ENCODE data around the gene TNFAIP3.
"Not testable (repeated sequence)": the region's sequence is repeated elsewhere in the genome, so short reads cannot be mapped to it uniquely, and the experiment has no call there.

TNFAIP3 gene

DNA sequence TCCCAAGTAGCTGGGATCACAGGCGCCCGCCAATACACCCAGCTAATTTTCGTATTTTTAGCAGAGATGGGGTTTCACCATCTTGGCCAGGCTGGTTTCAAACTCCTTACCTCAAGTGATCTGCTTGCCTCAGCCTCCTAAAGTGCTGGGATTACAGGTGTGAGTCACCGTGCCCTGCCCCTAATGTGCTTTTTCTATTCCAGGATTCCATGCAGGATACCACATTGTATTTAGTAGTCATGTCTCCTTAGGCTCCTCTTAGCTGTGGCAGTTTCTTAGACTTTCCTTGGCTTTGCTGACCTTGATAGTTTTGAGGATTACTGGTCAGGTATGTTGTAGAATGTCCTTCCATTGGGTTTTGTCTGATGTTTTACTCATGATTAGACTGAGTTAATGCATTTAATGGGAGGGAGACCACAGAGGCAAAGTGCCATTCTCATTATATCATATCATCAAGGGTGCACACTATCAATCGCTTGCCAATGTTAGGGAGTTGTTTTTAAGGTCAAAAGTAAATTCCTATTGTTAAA is 39.6 kb upstream of the TNFAIP3 start:
- DNase-seq (ENCODE audit: low read depth, low spot score): no peak
- Histone ChIP-seq H3K4me3 (no peak overlapping the region), H3K36me3 (ENCODE audit: insufficient read depth, low read length) (no peaks in the 10 kb centered on the region), H3K9me3 (ENCODE audit: low read depth, low read length) (no peaks in the 10 kb centered on the region), H3K9ac (ENCODE audit: insufficient read length) (no peak overlapping the region), H3K27ac (no peak overlapping the region)
- no peak for TF ChIP-seq EZH2 (IDR thresholded peaks at IDR 0.05)
- TF ChIP-seq FOXP2 (optimal IDR thresholded peaks at IDR 0.05; ENCODE audit: control extremely low read depth, extremely low read length, insufficient read depth): no peak
- TF ChIP-seq POLR2AphosphoS5 (IDR thresholded peaks at IDR 0.05; ENCODE audit: borderline replicate concordance, low read depth, low read length): no peak

DNA sequence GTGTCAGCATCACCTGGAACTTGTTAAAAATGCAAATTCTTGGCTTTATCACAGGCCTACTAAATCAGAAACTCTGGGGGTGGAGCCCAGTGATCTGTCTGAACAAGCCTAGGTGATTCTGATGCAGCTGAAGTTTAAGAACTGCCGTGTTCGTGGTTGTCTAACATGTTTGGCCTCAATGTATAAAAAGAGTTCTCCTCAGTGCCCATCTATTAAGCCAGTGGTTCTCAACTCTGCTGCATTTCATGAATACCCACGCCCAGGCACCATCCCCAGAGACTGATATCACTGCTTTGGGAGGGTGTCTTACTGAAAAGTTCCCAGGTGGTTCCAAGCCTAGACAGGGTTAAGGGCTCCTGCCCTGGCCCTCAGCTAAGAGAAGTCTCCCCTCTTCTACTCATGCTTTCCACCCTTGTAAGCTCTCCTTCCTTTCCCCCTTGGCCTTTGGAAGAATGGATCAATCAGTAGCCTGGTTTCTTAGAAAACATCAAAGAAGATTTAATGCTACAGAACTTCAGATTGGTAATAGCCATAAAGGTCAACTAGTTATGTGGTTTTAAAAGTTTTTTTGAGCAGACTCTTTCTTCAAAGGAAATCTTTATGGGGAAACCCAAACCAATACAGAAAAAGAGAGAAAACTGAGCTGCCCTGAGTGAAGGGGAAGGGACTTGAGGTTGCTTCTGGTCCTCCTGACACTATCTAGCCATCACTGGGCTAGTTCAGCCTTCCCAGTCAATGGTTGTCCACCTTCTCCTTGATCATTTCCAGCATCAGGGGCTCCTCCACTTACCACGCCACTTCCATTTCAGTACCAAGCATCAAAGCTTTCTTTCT is 38.9 kb upstream of the TNFAIP3 start:
- no peak overlapping the region for H3K9ac ChIP-seq (ENCODE audit: insufficient read length)
- H3K4me3 ChIP-seq: no peak overlapping the region
- H3K27ac ChIP-seq: no peak overlapping the region
- H3K9me3 ChIP-seq (ENCODE audit: low read depth, low read length): no peaks in the 10 kb centered on the region
- no peaks in the 10 kb centered on the region for H3K36me3 ChIP-seq (ENCODE audit: insufficient read depth, low read length)
- no peak for DNase-seq (ENCODE audit: low read depth, low spot score)
- no peak for TF ChIP-seq POLR2AphosphoS5 (IDR thresholded peaks at IDR 0.05; ENCODE audit: borderline replicate concordance, low read depth, low read length)
- TF ChIP-seq FOXP2 (optimal IDR thresholded peaks at IDR 0.05; ENCODE audit: control extremely low read depth, extremely low read length, insufficient read depth): no peak
- TF ChIP-seq EZH2 (IDR thresholded peaks at IDR 0.05): no peak

DNA sequence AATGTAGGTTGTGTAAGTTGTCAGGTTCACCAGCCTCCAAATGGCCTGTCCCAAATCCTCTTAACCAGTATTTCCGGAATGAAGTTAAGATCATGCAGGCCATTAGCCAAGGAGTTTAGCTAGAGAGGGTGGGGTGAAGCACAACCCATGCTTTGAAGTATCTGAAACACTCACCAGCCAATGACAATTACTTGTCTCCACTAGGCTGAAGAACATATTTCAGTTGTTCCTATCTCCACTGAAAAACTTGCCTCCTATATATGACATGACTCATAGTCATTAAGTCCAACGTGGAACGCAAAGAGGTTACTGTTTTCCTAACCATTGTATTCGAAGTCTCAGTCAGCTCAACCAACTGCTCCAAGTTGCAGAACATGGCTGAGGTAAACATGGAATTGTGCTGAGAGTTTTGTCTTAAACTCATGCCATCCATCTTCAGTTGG is 37.4 kb upstream of the TNFAIP3 start:
- TF ChIP-seq EZH2 (IDR thresholded peaks at IDR 0.05): no peak
- no peak for TF ChIP-seq POLR2AphosphoS5 (IDR thresholded peaks at IDR 0.05; ENCODE audit: borderline replicate concordance, low read depth, low read length)
- TF ChIP-seq FOXP2 (optimal IDR thresholded peaks at IDR 0.05; ENCODE audit: control extremely low read depth, extremely low read length, insufficient read depth): no peak
- Histone ChIP-seq H3K9me3 (ENCODE audit: low read depth, low read length) (no peaks in the 10 kb centered on the region), H3K36me3 (ENCODE audit: insufficient read depth, low read length) (no peaks in the 10 kb centered on the region), H3K9ac (ENCODE audit: insufficient read length) (no peak overlapping the region), H3K4me3 (no peak overlapping the region), H3K27ac (no peak overlapping the region)
- DNase-seq (ENCODE audit: low read depth, low spot score): no peak

DNA sequence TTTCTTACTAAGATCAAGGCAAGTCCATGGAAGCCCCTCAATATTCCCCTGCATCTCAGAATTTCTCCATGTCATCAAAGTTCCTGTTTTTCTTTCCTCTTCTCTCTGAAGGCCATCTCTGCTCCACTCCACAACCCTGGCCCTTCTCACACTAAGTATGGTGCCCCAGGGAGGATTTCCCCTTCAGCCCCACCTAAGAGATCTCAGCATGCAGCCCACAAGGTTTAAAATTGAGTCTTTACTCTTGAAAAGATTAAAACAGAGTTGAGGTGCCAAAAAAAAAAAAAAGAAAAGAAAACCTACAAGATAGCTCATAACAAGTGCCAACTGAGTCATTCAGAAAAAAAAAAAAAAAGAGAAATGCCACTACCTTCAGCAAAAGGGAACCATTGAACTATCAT is 36.5 kb upstream of the TNFAIP3 start:
- H3K4me3 ChIP-seq: no peak overlapping the region
- DNase-seq (ENCODE audit: low read depth, low spot score): no peak
- no peak overlapping the region for H3K27ac ChIP-seq
- H3K36me3 ChIP-seq (ENCODE audit: insufficient read depth, low read length): no peaks in the 10 kb centered on the region
- TF ChIP-seq FOXP2 (optimal IDR thresholded peaks at IDR 0.05; ENCODE audit: control extremely low read depth, extremely low read length, insufficient read depth): no peak
- TF ChIP-seq EZH2 (IDR thresholded peaks at IDR 0.05): no peak
- no peak for TF ChIP-seq POLR2AphosphoS5 (IDR thresholded peaks at IDR 0.05; ENCODE audit: borderline replicate concordance, low read depth, low read length)
- H3K9me3 ChIP-seq (ENCODE audit: low read depth, low read length): no peaks in the 10 kb centered on the region
- H3K9ac ChIP-seq (ENCODE audit: insufficient read length): no peak overlapping the region

DNA sequence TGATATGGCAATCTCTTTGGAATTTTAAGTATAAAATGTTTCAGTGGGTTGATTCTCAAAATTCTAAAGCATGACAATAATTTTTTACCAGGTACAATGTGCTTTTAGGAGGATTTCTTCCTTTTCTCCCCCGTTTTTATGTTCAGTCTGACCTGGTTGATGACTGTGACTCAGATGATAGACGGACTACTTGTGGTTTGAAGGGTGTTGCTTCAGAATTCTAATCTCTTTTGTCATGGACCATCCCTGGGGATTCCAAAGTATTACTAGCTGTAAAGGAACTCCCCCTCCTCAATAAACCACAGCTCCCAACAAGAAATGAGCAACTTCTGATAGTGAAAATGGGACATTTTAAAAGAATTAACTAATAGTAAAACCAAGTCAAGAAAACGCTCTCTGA is 34.9 kb upstream of the TNFAIP3 start:
- Histone ChIP-seq H3K27ac (no peak overlapping the region), H3K4me3 (no peak overlapping the region), H3K9ac (ENCODE audit: insufficient read length) (no peak overlapping the region), H3K9me3 (ENCODE audit: low read depth, low read length) (no peaks in the 10 kb centered on the region), H3K36me3 (ENCODE audit: insufficient read depth, low read length) (no peaks in the 10 kb centered on the region)
- DNase-seq (ENCODE audit: low read depth, low spot score): no peak
- TF ChIP-seq FOXP2 (optimal IDR thresholded peaks at IDR 0.05; ENCODE audit: control extremely low read depth, extremely low read length, insufficient read depth) (no peak), EZH2 (IDR thresholded peaks at IDR 0.05) (no peak), POLR2AphosphoS5 (IDR thresholded peaks at IDR 0.05; ENCODE audit: borderline replicate concordance, low read depth, low read length) (no peak)

DNA sequence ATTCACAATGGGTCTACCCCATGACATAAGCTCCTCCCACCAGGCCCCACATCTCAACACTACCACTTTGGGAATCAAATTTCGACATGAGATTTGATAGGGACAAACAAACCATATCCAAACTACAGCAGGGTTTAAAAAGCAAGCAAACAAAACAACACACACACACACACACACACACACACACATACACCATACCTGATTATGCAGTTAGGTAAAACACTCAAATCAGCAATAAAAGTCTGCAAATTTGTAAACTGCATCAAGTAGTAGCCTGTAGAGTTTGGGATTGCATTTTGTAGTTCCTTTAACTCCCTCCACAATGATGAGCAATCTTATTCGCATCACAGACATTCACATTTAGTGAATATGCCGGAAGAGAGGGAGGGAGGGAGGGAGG is 32.6 kb upstream of the TNFAIP3 start:
- H3K9ac ChIP-seq (ENCODE audit: insufficient read length): no peak overlapping the region
- no peak for DNase-seq (ENCODE audit: low read depth, low spot score)
- no peaks in the 10 kb centered on the region for H3K9me3 ChIP-seq (ENCODE audit: low read depth, low read length)
- H3K36me3 ChIP-seq (ENCODE audit: insufficient read depth, low read length): no peaks in the 10 kb centered on the region
- H3K27ac ChIP-seq: peak overlapping the region; percentile 80
- TF ChIP-seq EZH2 (IDR thresholded peaks at IDR 0.05): no peak
- peak; percentile 35; the same call in 1 of the 2 replicates for TF ChIP-seq POLR2AphosphoS5 (IDR thresholded peaks at IDR 0.05; ENCODE audit: borderline replicate concordance, low read depth, low read length)
- no peak for TF ChIP-seq FOXP2 (optimal IDR thresholded peaks at IDR 0.05; ENCODE audit: control extremely low read depth, extremely low read length, insufficient read depth)
- H3K4me3 ChIP-seq: no peak overlapping the region

DNA sequence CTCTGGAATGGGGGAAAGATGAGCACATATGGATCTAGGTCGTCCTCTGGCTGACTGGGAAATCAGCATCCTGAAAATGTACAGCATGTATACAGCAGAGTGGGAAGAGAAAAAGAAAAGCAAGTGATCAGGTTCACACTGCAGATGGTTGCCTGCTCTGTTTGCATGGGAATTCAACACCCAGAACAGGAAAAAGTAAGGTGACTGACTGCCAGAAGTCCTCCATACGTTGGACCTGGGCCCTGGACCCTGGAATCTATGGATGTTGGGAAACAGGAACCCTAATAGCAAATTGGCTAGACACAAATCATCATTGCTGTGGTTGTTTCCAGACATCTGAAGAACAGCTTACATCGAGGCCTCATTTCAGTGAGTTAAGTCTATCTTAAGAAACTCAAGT is 30.3 kb upstream of the TNFAIP3 start:
- Histone ChIP-seq H3K9me3 (ENCODE audit: low read depth, low read length) (no peaks in the 10 kb centered on the region), H3K27ac (no peak overlapping the region), H3K4me3 (no peak overlapping the region), H3K36me3 (ENCODE audit: insufficient read depth, low read length) (no peaks in the 10 kb centered on the region), H3K9ac (ENCODE audit: insufficient read length) (no peak overlapping the region)
- DNase-seq (ENCODE audit: low read depth, low spot score): no peak
- TF ChIP-seq FOXP2 (optimal IDR thresholded peaks at IDR 0.05; ENCODE audit: control extremely low read depth, extremely low read length, insufficient read depth) (no peak), EZH2 (IDR thresholded peaks at IDR 0.05) (no peak), POLR2AphosphoS5 (IDR thresholded peaks at IDR 0.05; ENCODE audit: borderline replicate concordance, low read depth, low read length) (no peak)

DNA sequence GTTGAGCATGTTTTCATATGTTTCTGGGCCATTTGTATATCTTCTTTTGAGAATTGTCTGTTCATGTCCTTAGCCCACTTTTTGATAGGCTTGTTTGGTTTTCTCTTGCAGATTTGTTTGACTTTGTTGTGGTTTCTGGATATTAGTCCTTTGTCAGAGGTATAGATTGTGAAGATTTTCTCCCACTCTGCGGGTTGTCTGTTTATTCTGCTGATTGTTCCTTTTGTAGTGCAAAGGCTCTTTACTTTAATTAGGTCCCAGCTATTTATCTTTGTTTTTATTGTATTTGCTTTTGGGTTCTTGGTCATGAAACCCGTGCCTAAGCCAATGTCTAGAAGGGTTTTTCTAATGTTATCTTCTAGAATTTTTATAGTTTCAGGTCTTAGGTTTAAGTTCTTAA is 29.0 kb upstream of the TNFAIP3 start:
- not testable (repeated sequence) for H3K9ac ChIP-seq (ENCODE audit: insufficient read length); H3K4me3 ChIP-seq; DNase-seq (ENCODE audit: low read depth, low spot score); H3K9me3 ChIP-seq (ENCODE audit: low read depth, low read length); H3K27ac ChIP-seq; H3K36me3 ChIP-seq (ENCODE audit: insufficient read depth, low read length)

DNA sequence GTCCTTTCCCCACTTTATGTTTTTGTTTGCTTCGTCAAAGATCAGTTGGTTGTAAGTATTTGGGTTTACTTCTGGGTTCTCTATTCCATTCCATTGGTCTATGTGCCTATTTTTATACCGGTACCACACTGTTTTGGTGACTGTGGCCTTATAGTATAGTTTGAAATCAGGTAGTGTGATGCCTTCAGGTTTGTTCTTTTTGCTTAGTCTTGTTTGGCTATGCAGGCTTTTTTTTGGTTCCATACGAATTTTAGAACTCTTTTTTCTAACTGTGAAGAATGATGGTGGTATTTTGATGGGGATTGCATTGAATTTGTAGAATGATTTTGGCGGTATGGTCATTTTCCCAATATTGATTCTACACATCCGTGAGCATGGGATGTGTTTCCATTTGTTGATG is 28.5 kb upstream of the TNFAIP3 start:
- not testable (repeated sequence) for H3K27ac ChIP-seq; DNase-seq (ENCODE audit: low read depth, low spot score); H3K9ac ChIP-seq (ENCODE audit: insufficient read length); H3K36me3 ChIP-seq (ENCODE audit: insufficient read depth, low read length); H3K9me3 ChIP-seq (ENCODE audit: low read depth, low read length); H3K4me3 ChIP-seq
